ENCODE results near the gene PILRA. TPM values are rescaled to one million over a fixed set of nuclear protein-coding genes. Genes with fewer than 3 reads are reported as not detected.

The PILRA gene
- total RNA-seq, 1 donor from 2014 or later: 1.6 TPM

- no peak overlapping the region for H3K9ac ChIP-seq (ENCODE audit: low read depth in 1 of 3, low read length in 3 of 3)
- peaks cover 15 to 36% (median 23%) of the 10 kb centered on the region in 3 donors for H3K36me3 ChIP-seq (ENCODE audit: control insufficient read depth in 3 of 3, insufficient read depth in 3 of 3, low read length in 3 of 3)
- H3K4me3 ChIP-seq (ENCODE audit: low read length in 3 of 3): no peak overlapping the region
- no peak overlapping the region for H3K27ac ChIP-seq (ENCODE audit: low read depth, low read length)
- peaks cover 0 to 2% (median 2%) of the 10 kb centered on the region in 3 donors for H3K4me1 ChIP-seq (ENCODE audit: control insufficient read depth in 3 of 3, insufficient read depth in 3 of 3, low read length in 3 of 3)
- H3K27me3 ChIP-seq (ENCODE audit: control insufficient read depth in 3 of 3, insufficient read depth in 3 of 3, low read length in 3 of 3): no peaks in the 10 kb centered on the region
- H3K9me3 ChIP-seq (ENCODE audit: control insufficient read depth in 3 of 3, low read length in 3 of 3): peaks cover 0 to 2% (median 0%) of the 10 kb centered on the region in 3 donors
Measured at GRCh38 chr7:100366411-100367250, 6.7 kb upstream of the PILRA start.

GRCh38 chr7:100367251-100367620 is 6.1 kb upstream of the PILRA start:
- Histone ChIP-seq H3K36me3 (ENCODE audit: control insufficient read depth in 3 of 3, insufficient read depth in 3 of 3, low read length in 3 of 3) (peaks cover 14 to 31% (median 18%) of the 10 kb centered on the region in 3 donors), H3K4me1 (ENCODE audit: control insufficient read depth in 3 of 3, insufficient read depth in 3 of 3, low read length in 3 of 3) (peaks cover 0 to 2% (median 2%) of the 10 kb centered on the region in 3 donors), H3K27me3 (ENCODE audit: control insufficient read depth in 3 of 3, insufficient read depth in 3 of 3, low read length in 3 of 3) (no peaks in the 10 kb centered on the region), H3K9ac (ENCODE audit: low read depth in 1 of 3, low read length in 3 of 3) (no peak overlapping the region), H3K27ac (ENCODE audit: low read depth, low read length) (no peak overlapping the region), H3K4me3 (ENCODE audit: low read length in 3 of 3) (no peak overlapping the region), H3K9me3 (ENCODE audit: control insufficient read depth in 3 of 3, low read length in 3 of 3) (peaks cover 0 to 2% (median 0%) of the 10 kb centered on the region in 3 donors)

- H3K9ac ChIP-seq (ENCODE audit: low read depth in 1 of 3, low read length in 3 of 3): no peak overlapping the region
- no peaks in the 10 kb centered on the region for H3K27me3 ChIP-seq (ENCODE audit: control insufficient read depth in 3 of 3, insufficient read depth in 3 of 3, low read length in 3 of 3)
- peak overlapping the region; percentile 36 for H3K27ac ChIP-seq (ENCODE audit: low read depth, low read length)
- peaks cover 0 to 2% (median 0%) of the 10 kb centered on the region in 3 donors for H3K9me3 ChIP-seq (ENCODE audit: control insufficient read depth in 3 of 3, low read length in 3 of 3)
- peaks cover 12 to 25% (median 14%) of the 10 kb centered on the region in 3 donors for H3K36me3 ChIP-seq (ENCODE audit: control insufficient read depth in 3 of 3, insufficient read depth in 3 of 3, low read length in 3 of 3)
- H3K4me1 ChIP-seq (ENCODE audit: control insufficient read depth in 3 of 3, insufficient read depth in 3 of 3, low read length in 3 of 3): peaks cover 0 to 7% (median 4%) of the 10 kb centered on the region in 3 donors
- no peak overlapping the region for H3K4me3 ChIP-seq (ENCODE audit: low read length in 3 of 3)
Measured at GRCh38 chr7:100367676-100368613, 5.3 kb upstream of the PILRA start.

GRCh38 chr7:100369105-100369504 is 4.2 kb upstream of the PILRA start:
- Histone ChIP-seq H3K27me3 (ENCODE audit: control insufficient read depth in 3 of 3, insufficient read depth in 3 of 3, low read length in 3 of 3) (no peaks in the 10 kb centered on the region), H3K36me3 (ENCODE audit: control insufficient read depth in 3 of 3, insufficient read depth in 3 of 3, low read length in 3 of 3) (peaks cover 6 to 19% (median 12%) of the 10 kb centered on the region in 3 donors), H3K4me1 (ENCODE audit: control insufficient read depth in 3 of 3, insufficient read depth in 3 of 3, low read length in 3 of 3) (peaks cover 0 to 7% (median 4%) of the 10 kb centered on the region in 3 donors), H3K4me3 (ENCODE audit: low read length in 3 of 3) (no peak overlapping the region), H3K9ac (ENCODE audit: low read depth in 1 of 3, low read length in 3 of 3) (no peak overlapping the region), H3K9me3 (ENCODE audit: control insufficient read depth in 3 of 3, low read length in 3 of 3) (peaks cover 0 to 2% (median 0%) of the 10 kb centered on the region in 3 donors), H3K27ac (ENCODE audit: low read depth, low read length) (peak overlapping the region; percentile 40)

- no peak overlapping the region for H3K4me3 ChIP-seq (ENCODE audit: low read length in 3 of 3)
- no peaks in the 10 kb centered on the region for H3K27me3 ChIP-seq (ENCODE audit: control insufficient read depth in 3 of 3, insufficient read depth in 3 of 3, low read length in 3 of 3)
- peaks cover 6 to 21% (median 12%) of the 10 kb centered on the region in 3 donors for H3K36me3 ChIP-seq (ENCODE audit: control insufficient read depth in 3 of 3, insufficient read depth in 3 of 3, low read length in 3 of 3)
- H3K4me1 ChIP-seq (ENCODE audit: control insufficient read depth in 3 of 3, insufficient read depth in 3 of 3, low read length in 3 of 3): peaks cover 0 to 7% (median 4%) of the 10 kb centered on the region in 3 donors
- H3K9ac ChIP-seq (ENCODE audit: low read depth in 1 of 3, low read length in 3 of 3): no peak overlapping the region
- H3K27ac ChIP-seq (ENCODE audit: low read depth, low read length): no peak overlapping the region
- peaks cover 0 to 2% (median 0%) of the 10 kb centered on the region in 3 donors for H3K9me3 ChIP-seq (ENCODE audit: control insufficient read depth in 3 of 3, low read length in 3 of 3)
Measured at GRCh38 chr7:100370303-100370702, 3.0 kb upstream of the PILRA start.

- Histone ChIP-seq H3K27me3 (ENCODE audit: control insufficient read depth in 3 of 3, insufficient read depth in 3 of 3, low read length in 3 of 3) (no peaks in the 10 kb centered on the region), H3K9me3 (ENCODE audit: control insufficient read depth in 3 of 3, low read length in 3 of 3) (peaks cover 0 to 2% (median 0%) of the 10 kb centered on the region in 3 donors), H3K9ac (ENCODE audit: low read depth in 1 of 3, low read length in 3 of 3) (no peak overlapping the region), H3K4me3 (ENCODE audit: low read length in 3 of 3) (no peak overlapping the region), H3K36me3 (ENCODE audit: control insufficient read depth in 3 of 3, insufficient read depth in 3 of 3, low read length in 3 of 3) (peaks cover 6 to 21% (median 12%) of the 10 kb centered on the region in 3 donors), H3K4me1 (ENCODE audit: control insufficient read depth in 3 of 3, insufficient read depth in 3 of 3, low read length in 3 of 3) (peaks cover 0 to 7% (median 4%) of the 10 kb centered on the region in 3 donors), H3K27ac (ENCODE audit: low read depth, low read length) (no peak overlapping the region)
Measured at GRCh38 chr7:100370746-100371145, 2.5 kb upstream of the PILRA start.

GRCh38 chr7:100371561-100372171 is 1.6 kb upstream of the PILRA start:
- Histone ChIP-seq H3K4me1 (ENCODE audit: control insufficient read depth in 3 of 3, insufficient read depth in 3 of 3, low read length in 3 of 3) (peaks cover 0 to 7% (median 4%) of the 10 kb centered on the region in 3 donors), H3K27ac (ENCODE audit: low read depth, low read length) (no peak overlapping the region)

GRCh38 chr7:100372256-100372655 is 1.0 kb upstream of the PILRA start:
- Histone ChIP-seq H3K9me3 (ENCODE audit: control insufficient read depth in 3 of 3, low read length in 3 of 3) (peaks cover 0 to 1% (median 0%) of the 10 kb centered on the region in 3 donors), H3K27me3 (ENCODE audit: control insufficient read depth in 3 of 3, insufficient read depth in 3 of 3, low read length in 3 of 3) (no peaks in the 10 kb centered on the region), H3K4me1 (ENCODE audit: control insufficient read depth in 3 of 3, insufficient read depth in 3 of 3, low read length in 3 of 3) (peaks cover 0 to 7% (median 4%) of the 10 kb centered on the region in 3 donors), H3K9ac (ENCODE audit: low read depth in 1 of 3, low read length in 3 of 3) (no peak overlapping the region), H3K27ac (ENCODE audit: low read depth, low read length) (no peak overlapping the region), H3K36me3 (ENCODE audit: control insufficient read depth in 3 of 3, insufficient read depth in 3 of 3, low read length in 3 of 3) (peaks cover 5 to 15% (median 9%) of the 10 kb centered on the region in 3 donors), H3K4me3 (ENCODE audit: low read length in 3 of 3) (no peak overlapping the region)

More at GRCh38 chr7:100371561-100372171, 1.6 kb upstream of the PILRA start:
- Histone ChIP-seq H3K9ac (ENCODE audit: low read depth in 1 of 3, low read length in 3 of 3) (peak overlapping the region in 1 of 3 donors; percentile 25), H3K27me3 (ENCODE audit: control insufficient read depth in 3 of 3, insufficient read depth in 3 of 3, low read length in 3 of 3) (no peaks in the 10 kb centered on the region), H3K9me3 (ENCODE audit: control insufficient read depth in 3 of 3, low read length in 3 of 3) (peaks cover 0 to 2% (median 0%) of the 10 kb centered on the region in 3 donors), H3K4me3 (ENCODE audit: low read length in 3 of 3) (no peak overlapping the region), H3K36me3 (ENCODE audit: control insufficient read depth in 3 of 3, insufficient read depth in 3 of 3, low read length in 3 of 3) (peaks cover 6 to 18% (median 11%) of the 10 kb centered on the region in 3 donors)

GRCh38 chr7:100372694-100373093 is 593 bp upstream of the PILRA start:
- Histone ChIP-seq H3K4me1 (ENCODE audit: control insufficient read depth in 3 of 3, insufficient read depth in 3 of 3, low read length in 3 of 3) (peaks cover 0 to 7% (median 4%) of the 10 kb centered on the region in 3 donors), H3K27me3 (ENCODE audit: control insufficient read depth in 3 of 3, insufficient read depth in 3 of 3, low read length in 3 of 3) (no peaks in the 10 kb centered on the region), H3K36me3 (ENCODE audit: control insufficient read depth in 3 of 3, insufficient read depth in 3 of 3, low read length in 3 of 3) (peaks cover under 1 to 11% (median 9%) of the 10 kb centered on the region in 3 donors), H3K9me3 (ENCODE audit: control insufficient read depth in 3 of 3, low read length in 3 of 3) (no peaks in the 10 kb centered on the region), H3K27ac (ENCODE audit: low read depth, low read length) (no peak overlapping the region), H3K4me3 (ENCODE audit: low read length in 3 of 3) (no peak overlapping the region), H3K9ac (ENCODE audit: low read depth in 1 of 3, low read length in 3 of 3) (no peak overlapping the region)
